SU-DHL-6 (cell line): ENCODE results near the gene NUDT4.

Experiments used
- EZH2phosphoT487 ChIP-seq: fragments of 200-600 bp; sonication (generic), shearing (Covaris generic); conservative IDR thresholded peaks from 2 replicates; pipeline ENCODE4 v1.6.1; 2018; ENCODE audit warnings: mild to moderate bottlenecking, antibody characterized with exemption, low read length, moderate library complexity, mixed read lengths
- TF ChIP-seq, protein P1 (sequence below): fragments of 200-600 bp; sonication (generic); IDR thresholded peaks from one replicate; pipeline ENCODE4 v1.5.1; 2017; ENCODE audit warnings: antibody characterized with exemption, mild to moderate bottlenecking, low read length, moderate library complexity; ENCODE audit not compliant: insufficient read depth, poor library complexity, severe bottlenecking

DNA sequence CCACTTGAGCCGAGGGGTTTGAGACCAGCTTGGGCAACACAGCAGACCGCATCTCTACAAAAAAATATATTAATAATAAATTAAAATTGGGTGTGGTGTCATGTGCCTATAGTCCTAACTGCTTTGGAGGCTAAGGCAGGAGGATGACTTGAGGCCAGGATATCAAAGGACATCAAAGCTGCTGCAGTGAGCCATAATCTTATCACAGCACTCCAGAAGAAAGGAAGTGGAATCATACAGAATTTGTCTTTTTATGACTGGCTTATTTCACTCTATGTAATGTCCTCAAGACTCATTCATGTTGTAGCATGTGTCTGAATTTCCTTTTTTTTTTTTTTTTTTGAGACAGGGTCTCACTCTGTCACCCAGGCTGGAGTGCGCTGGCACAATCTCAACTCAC, 43.9 kb upstream of the NUDT4 start:
- TF ChIP-seq, protein P1, sequence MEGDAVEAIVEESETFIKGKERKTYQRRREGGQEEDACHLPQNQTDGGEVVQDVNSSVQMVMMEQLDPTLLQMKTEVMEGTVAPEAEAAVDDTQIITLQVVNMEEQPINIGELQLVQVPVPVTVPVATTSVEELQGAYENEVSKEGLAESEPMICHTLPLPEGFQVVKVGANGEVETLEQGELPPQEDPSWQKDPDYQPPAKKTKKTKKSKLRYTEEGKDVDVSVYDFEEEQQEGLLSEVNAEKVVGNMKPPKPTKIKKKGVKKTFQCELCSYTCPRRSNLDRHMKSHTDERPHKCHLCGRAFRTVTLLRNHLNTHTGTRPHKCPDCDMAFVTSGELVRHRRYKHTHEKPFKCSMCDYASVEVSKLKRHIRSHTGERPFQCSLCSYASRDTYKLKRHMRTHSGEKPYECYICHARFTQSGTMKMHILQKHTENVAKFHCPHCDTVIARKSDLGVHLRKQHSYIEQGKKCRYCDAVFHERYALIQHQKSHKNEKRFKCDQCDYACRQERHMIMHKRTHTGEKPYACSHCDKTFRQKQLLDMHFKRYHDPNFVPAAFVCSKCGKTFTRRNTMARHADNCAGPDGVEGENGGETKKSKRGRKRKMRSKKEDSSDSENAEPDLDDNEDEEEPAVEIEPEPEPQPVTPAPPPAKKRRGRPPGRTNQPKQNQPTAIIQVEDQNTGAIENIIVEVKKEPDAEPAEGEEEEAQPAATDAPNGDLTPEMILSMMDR, result no peak
- no peak for TF ChIP-seq EZH2phosphoT487
